Memory B cell (primary cell): ENCODE data around the gene ECM2.
"Not testable (repeated sequence)": the region's sequence is repeated elsewhere in the genome, so short reads cannot be mapped to it uniquely, and the experiment has no call there.

Source experiments
- ATAC-seq: fragments of 150-1000 bp; cut with Tn5 transposase; 2 replicates; pipeline ENCODE4 v1.10.0; 2021; ENCODE audit warnings: low read depth, mild to moderate bottlenecking, moderate library complexity
- DNase-seq, 2 donors: peaks; one replicate each; pipeline ENCODE4 v3.0.0; 2022; ENCODE audit warnings: low spot score in 2 of 2
- H3K27ac Mint-ChIP-seq: one replicate; pipeline ENCODE4 v1.8.0; 2022; ENCODE audit warnings: mild to moderate bottlenecking, moderate library complexity, mixed read lengths
- H3K27me3 Mint-ChIP-seq: one replicate; pipeline ENCODE4 v1.8.0; 2022; ENCODE audit warnings: mixed read lengths
- H3K36me3 Mint-ChIP-seq: one replicate; pipeline ENCODE4 v1.8.0; 2022; ENCODE audit warnings: mild to moderate bottlenecking, mixed read lengths
- H3K4me1 Mint-ChIP-seq: one replicate; pipeline ENCODE4 v1.8.0; 2022; ENCODE audit warnings: mixed read lengths
- H3K4me3 Mint-ChIP-seq: one replicate; pipeline ENCODE4 v1.8.0; 2022; ENCODE audit warnings: mild to moderate bottlenecking, moderate library complexity, mixed read lengths
- H3K9me3 Mint-ChIP-seq: one replicate; pipeline ENCODE4 v1.8.0; 2022; ENCODE audit warnings: mixed read lengths

ECM2 gene

DNA sequence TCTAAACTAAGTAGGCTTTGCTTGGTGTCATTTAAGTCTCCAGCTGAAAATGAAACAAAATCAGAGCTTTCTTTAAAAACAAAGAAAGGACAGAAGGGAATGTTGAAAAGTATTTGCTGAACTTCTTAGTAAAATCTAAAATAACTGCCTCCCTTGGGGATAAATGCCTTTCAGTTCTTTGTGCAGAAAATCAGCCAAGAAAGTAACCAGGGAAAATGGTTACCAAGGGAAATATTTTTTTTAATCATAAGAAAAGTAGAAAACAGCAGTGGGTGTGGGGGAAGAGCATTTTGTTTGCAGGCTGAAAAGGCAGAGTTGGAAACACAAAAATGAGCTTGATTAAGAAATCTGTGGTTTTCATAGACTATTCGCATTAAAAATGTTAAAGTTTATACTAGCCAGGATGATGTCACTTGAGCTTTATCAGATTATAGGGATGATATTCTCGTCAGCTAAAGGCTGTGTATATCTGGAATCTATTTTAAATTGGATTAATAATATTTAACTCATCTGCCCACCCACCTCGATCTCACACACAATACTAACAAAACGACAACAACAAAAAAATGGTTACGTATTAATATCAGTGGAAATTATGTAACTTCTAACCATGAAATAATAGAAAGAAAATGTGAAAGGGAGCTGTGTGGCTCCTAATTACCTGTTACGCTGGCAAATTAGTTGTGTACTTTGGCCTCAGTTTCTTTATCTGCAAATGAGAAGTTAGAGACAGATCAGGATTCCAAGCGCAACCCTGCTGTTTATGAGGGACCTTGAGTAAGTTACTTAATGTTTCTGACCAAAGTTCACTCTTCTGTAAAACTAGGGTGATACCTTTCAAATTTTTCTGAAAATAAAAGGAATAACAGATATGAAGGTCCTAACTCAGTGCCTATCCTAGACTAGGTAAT, at the start of gene ECM2:
Gene ECM2 (minus strand): TSS at position 51 of the 911 bp plus-strand sequence. CDS start 13,124 bp downstream, outside the sequence.
- Mint-ChIP-seq H3K36me3 (peaks cover 7% of the 10 kb centered on the region), H3K9me3 (peaks cover 9% of the 10 kb centered on the region), H3K27me3 (no peaks in the 10 kb centered on the region), H3K4me3 (peak within 1 kb of the TSS; percentile 59), H3K4me1 (peaks cover 11% of the 10 kb centered on the region), H3K27ac (no peak within 1 kb of the TSS)
- DNase-seq (no peak), ATAC-seq (no peak)

GRCh38 chr9:92576175-92576574, 40.4 kb upstream of the ECM2 start:
- ATAC-seq (no peak), DNase-seq (no peak)
- Mint-ChIP-seq H3K9me3 (peaks cover 5% of the 10 kb centered on the region), H3K27me3 (no peaks in the 10 kb centered on the region), H3K36me3 (peaks cover 5% of the 10 kb centered on the region), H3K4me1 (no peaks in the 10 kb centered on the region), H3K27ac (no peak overlapping the region), H3K4me3 (no peak overlapping the region)

DNA sequence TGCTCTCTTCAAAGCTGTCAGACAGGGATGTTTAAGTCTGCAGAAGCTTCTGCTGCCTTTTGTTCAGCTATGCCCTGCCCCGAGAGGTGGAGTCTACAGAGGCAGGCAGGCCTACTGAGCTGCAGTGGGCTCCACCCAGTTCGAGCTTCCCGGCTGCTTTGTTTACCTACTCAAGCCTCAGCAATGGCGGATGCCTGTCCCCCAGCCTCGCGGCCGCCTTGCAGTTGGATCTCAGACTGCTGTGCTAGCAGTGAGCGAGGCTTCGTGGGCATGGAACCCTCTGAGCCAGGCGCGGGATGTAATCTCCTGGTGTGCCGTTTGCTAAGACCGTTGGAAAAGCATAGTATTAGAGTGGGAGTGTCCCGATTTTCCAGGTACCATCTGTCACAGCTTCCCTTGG, 37.8 kb upstream of the ECM2 start:
- H3K9me3 Mint-ChIP-seq, H3K36me3 Mint-ChIP-seq, ATAC-seq, H3K4me3 Mint-ChIP-seq, H3K4me1 Mint-ChIP-seq, H3K27me3 Mint-ChIP-seq, DNase-seq, H3K27ac Mint-ChIP-seq: not testable (repeated sequence)

- not testable (repeated sequence) for H3K4me3 Mint-ChIP-seq, H3K9me3 Mint-ChIP-seq, DNase-seq, ATAC-seq, H3K4me1 Mint-ChIP-seq, H3K36me3 Mint-ChIP-seq, H3K27me3 Mint-ChIP-seq, H3K27ac Mint-ChIP-seq
Measured at GRCh38 chr9:92571871-92572270, 36.1 kb upstream of the ECM2 start.

DNA sequence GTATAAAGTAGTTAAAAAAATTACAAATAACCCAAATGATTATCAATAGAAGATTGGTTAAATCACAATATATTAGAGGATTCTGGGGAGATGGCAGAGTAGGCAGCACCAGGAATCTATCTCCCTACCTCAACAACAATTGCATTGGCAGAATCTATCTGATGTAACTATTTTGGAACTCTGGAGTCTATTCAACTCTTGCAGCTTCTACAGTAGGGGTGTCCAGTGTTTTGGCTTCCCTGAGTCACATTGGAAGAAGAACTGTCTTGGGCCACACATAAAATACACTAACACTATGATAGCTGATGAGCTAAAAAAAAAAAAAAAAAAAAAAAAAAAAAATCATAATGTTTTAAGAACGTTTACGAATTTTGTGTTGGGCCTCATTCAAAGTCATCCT, 29.2 kb upstream of the ECM2 start:
- no peaks in the 10 kb centered on the region for H3K27me3 Mint-ChIP-seq
- DNase-seq (no peak), ATAC-seq (no peak)
- peaks cover 5% of the 10 kb centered on the region for H3K9me3 Mint-ChIP-seq
- no peaks in the 10 kb centered on the region for H3K4me1 Mint-ChIP-seq
- peaks cover 6% of the 10 kb centered on the region for H3K36me3 Mint-ChIP-seq
- no peak overlapping the region for H3K27ac Mint-ChIP-seq
- no peak overlapping the region for H3K4me3 Mint-ChIP-seq

- H3K36me3 Mint-ChIP-seq = peaks cover 6% of the 10 kb centered on the region
- peaks cover 5% of the 10 kb centered on the region for H3K9me3 Mint-ChIP-seq
- no peaks in the 10 kb centered on the region for H3K27me3 Mint-ChIP-seq
- H3K27ac Mint-ChIP-seq = no peak overlapping the region
- H3K4me1 Mint-ChIP-seq = no peaks in the 10 kb centered on the region
- DNase-seq (no peak), ATAC-seq (no peak)
- no peak overlapping the region for H3K4me3 Mint-ChIP-seq
Measured at GRCh38 chr9:92564504-92564903, 28.7 kb upstream of the ECM2 start.

DNA sequence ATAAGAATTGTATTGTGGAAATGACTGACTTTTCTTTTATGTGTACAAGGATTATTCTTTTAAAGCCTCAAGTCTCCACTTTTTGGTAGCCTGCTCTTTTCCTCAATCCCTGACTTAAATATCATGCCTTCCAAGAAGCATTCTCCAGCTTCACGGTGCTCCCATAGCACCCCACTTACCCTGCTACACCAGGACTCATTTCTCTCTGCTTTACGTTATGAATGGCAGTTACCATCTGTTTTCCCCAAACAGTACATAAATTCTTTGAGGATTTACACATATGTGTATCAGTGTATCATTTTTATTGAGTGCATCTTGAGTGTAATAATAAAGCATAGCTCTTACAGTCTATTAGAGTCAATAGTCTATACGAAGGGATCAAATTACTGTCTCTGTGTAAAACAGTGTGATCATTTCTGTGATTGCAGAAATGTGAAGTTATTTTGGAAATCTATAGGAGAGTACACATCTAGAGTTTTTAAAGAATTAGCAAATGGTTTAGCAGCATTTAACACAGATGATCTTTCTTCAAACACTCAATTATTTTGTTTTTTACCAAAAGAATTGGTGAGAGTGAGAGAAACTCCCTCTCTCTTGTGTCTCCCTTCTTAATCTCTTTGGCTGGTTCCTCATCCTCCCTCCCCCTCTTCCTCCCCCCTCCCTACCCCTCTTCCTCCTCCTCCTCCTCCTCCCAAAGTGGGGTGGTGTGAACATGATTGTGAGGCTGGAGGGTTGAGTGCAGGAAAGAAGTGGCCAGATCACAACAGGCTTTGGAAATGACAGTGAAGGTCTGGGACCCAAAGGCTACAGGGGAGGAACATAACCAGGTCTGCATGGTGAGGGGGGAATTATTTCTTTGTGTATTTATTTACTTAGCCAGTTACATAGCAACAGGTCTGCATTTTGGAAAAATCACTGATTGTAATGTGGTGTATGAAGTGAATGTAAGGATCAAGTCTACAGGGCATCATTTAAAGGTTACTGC, 27.6 kb upstream of the ECM2 start:
- DNase-seq = no peak
- Mint-ChIP-seq H3K9me3 (peaks cover 5% of the 10 kb centered on the region), H3K4me1 (no peaks in the 10 kb centered on the region), H3K27ac (no peak overlapping the region), H3K27me3 (no peaks in the 10 kb centered on the region), H3K36me3 (peaks cover 6% of the 10 kb centered on the region), H3K4me3 (no peak overlapping the region)
- no peak for ATAC-seq

- DNase-seq (no peak), ATAC-seq (no peak)
- H3K27me3 Mint-ChIP-seq = no peaks in the 10 kb centered on the region
- no peaks in the 10 kb centered on the region for H3K4me1 Mint-ChIP-seq
- no peak overlapping the region for H3K27ac Mint-ChIP-seq
- peaks cover 5% of the 10 kb centered on the region for H3K9me3 Mint-ChIP-seq
- H3K36me3 Mint-ChIP-seq = peaks cover 8% of the 10 kb centered on the region
- no peak overlapping the region for H3K4me3 Mint-ChIP-seq
Measured at GRCh38 chr9:92562461-92562967, 26.7 kb upstream of the ECM2 start.

DNA sequence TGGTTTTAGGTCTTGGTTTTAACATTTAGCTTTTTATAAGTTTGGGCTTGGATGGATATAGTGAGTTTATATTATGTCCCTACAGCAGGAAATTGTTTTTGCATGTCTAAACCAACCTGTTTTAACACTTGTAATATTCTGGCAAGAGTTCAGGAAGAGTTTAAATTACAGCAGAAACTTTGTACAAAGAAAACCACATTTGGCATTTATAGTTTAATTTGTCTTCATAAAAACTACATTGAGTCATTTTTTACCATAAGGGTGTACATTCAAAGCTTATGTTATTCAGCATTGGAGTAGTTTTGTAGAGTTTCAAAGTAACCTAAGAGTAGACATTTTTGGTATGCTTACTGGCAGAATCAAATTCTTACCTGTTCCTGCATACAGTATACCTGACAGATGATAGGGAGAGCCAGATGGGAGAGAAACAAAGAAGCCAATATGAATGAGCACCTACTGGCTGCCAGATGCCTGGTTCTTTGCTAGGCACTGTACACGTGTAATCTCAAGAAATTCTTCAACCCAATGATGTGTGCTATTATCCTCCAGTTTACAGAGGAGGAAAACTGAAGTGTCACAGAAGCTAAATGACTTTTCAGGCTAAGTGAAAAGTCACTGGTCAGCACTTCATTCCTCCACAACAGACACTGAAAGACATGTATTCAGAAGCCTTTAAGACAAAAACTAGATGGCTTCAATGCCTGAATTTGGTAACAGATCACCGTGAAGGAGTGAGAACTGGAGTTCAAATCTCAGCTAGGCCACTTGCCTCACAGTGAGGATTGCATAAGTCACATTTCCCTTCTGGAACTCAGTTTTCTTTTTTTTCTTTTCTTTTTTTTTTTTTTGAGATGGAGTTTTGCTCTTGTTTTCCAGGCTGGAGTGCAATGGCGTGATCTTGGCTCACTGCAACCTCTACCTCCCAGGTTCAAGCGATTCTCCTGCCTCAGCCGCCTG, 25.9 kb upstream of the ECM2 start:
- peaks cover 8% of the 10 kb centered on the region for H3K36me3 Mint-ChIP-seq
- H3K9me3 Mint-ChIP-seq = peaks cover 5% of the 10 kb centered on the region
- H3K4me1 Mint-ChIP-seq = no peaks in the 10 kb centered on the region
- H3K27me3 Mint-ChIP-seq = no peaks in the 10 kb centered on the region
- no peak for DNase-seq
- ATAC-seq = no peak
- H3K27ac Mint-ChIP-seq = no peak overlapping the region
- no peak overlapping the region for H3K4me3 Mint-ChIP-seq

GRCh38 chr9:92558612-92559374, 23.0 kb upstream of the ECM2 start:
- no peak for ATAC-seq
- Mint-ChIP-seq H3K4me1 (no peaks in the 10 kb centered on the region), H3K36me3 (peaks cover 4% of the 10 kb centered on the region), H3K27ac (no peak overlapping the region), H3K4me3 (no peak overlapping the region), H3K9me3 (no peaks in the 10 kb centered on the region), H3K27me3 (no peaks in the 10 kb centered on the region)
- DNase-seq = no peak

- Mint-ChIP-seq H3K4me3 (no peak overlapping the region), H3K9me3 (no peaks in the 10 kb centered on the region), H3K36me3 (no peaks in the 10 kb centered on the region), H3K27me3 (no peaks in the 10 kb centered on the region), H3K27ac (no peak overlapping the region), H3K4me1 (no peaks in the 10 kb centered on the region)
- ATAC-seq = no peak
- no peak for DNase-seq
Measured at GRCh38 chr9:92550765-92551164, 15.0 kb upstream of the ECM2 start.

DNA sequence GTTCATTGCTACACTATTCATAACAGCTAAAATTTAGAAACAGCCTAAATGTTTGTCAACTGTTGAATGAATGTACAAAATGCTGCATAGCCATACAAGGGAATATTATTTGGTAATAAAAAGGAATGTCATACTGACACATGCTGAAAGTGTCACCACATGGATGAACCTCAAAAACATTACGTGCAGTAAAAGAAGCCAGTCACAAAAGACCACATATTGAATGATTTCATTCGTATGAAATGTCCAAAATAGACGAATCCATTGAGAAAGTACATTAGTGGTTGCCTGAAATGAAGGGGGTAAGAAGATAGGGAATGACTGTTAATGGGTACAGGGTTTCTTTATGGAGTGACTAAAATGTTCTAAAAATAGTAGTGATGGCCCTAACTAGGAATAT, 11.6 kb upstream of the ECM2 start:
- H3K27me3 Mint-ChIP-seq = no peaks in the 10 kb centered on the region
- ATAC-seq = no peak
- H3K4me1 Mint-ChIP-seq = no peaks in the 10 kb centered on the region
- H3K9me3 Mint-ChIP-seq = no peaks in the 10 kb centered on the region
- no peak overlapping the region for H3K27ac Mint-ChIP-seq
- no peaks in the 10 kb centered on the region for H3K36me3 Mint-ChIP-seq
- no peak overlapping the region for H3K4me3 Mint-ChIP-seq
- no peak for DNase-seq
